A673 (cell line): Measurements from ENCODE around the gene DIP2C. TPM values are rescaled to one million over a fixed set of nuclear protein-coding genes. Genes with fewer than 3 reads are reported as not detected.
"Not testable (repeated sequence)": the region's sequence is repeated elsewhere in the genome, so short reads cannot be mapped to it uniquely, and the experiment has no call there.

Experiments used
- BruUV-seq: library from RNA; stranded (reverse); fragments of 400-500 nt; replicated peaks from 2 replicates; lab custom pipeline; 2021; lab: Mats Ljungman, UMichigan
- CTCF ChIA-PET: fragments of 300-600 bp; sonication (Branson Sonifier 250); formaldehyde crosslinking; loops from one replicate; lab custom pipeline; 2022; ENCODE audit warnings: antibody characterized with exemption; lab: Charles Lee
- POLR2A ChIA-PET: fragments of 300-600 bp; sonication (Branson Sonifier 250); formaldehyde crosslinking; loops from one replicate; lab custom pipeline; 2022; ENCODE audit warnings: antibody characterized with exemption; ENCODE audit not compliant: low non-redundant PET; lab: Charles Lee
- DNase-seq: peaks from one replicate; pipeline ENCODE4 v3.0.0-alpha.2; 2015; ENCODE audit warnings: low spot score
- H3K27ac ChIP-seq: fragments of 200-600 bp; sonication (generic); 2 replicates; pipeline ENCODE4 v1.5.1; 2016; ENCODE audit warnings: mixed run types, low read depth, mild to moderate bottlenecking, mixed read lengths, antibody characterized with exemption, low read length; ENCODE audit not compliant: poor library complexity, severe bottlenecking
- H3K27me3 ChIP-seq: fragments of 200-600 bp; sonication (generic); replicated peaks from 2 replicates; pipeline ENCODE4 v1.6.1; 2017; ENCODE audit warnings: mixed run types, low read depth, mild to moderate bottlenecking, mixed read lengths, antibody characterized with exemption, low read length; ENCODE audit not compliant: insufficient read depth, poor library complexity
- H3K36me3 ChIP-seq: fragments of 200-600 bp; sonication (generic); 2 replicates; pipeline ENCODE4 v1.6.1; 2016; ENCODE audit warnings: mixed run types, mild to moderate bottlenecking, mixed read lengths, antibody characterized with exemption, low read length; ENCODE audit not compliant: insufficient read depth, poor library complexity, severe bottlenecking
- H3K4me1 ChIP-seq: fragments of 200-600 bp; sonication (generic); 2 replicates; pipeline ENCODE4 v1.6.1; 2017; ENCODE audit warnings: mixed run types, mild to moderate bottlenecking, mixed read lengths, antibody characterized with exemption, low read length; ENCODE audit not compliant: insufficient read depth, poor library complexity, severe bottlenecking
- H3K4me3 ChIP-seq: fragments of 200-600 bp; sonication (generic); 2 replicates; pipeline ENCODE4 v1.5.1; 2016; ENCODE audit warnings: low read depth, mixed run types, mild to moderate bottlenecking, mixed read lengths, low read length; ENCODE audit not compliant: poor library complexity, severe bottlenecking
- H3K9me3 ChIP-seq: fragments of 200-600 bp; sonication (generic); 2 replicates; pipeline ENCODE4 v1.6.1; 2016; ENCODE audit warnings: mixed run types, low read depth, mild to moderate bottlenecking, mixed read lengths, antibody characterized with exemption, low read length; ENCODE audit not compliant: poor library complexity, severe bottlenecking
- CTCF ChIP-seq: fragments of 300-800, 200-600 bp; sonication (generic); conservative IDR thresholded peaks from 2 replicates; pipeline ENCODE4 v1.5.1; 2017; ENCODE audit warnings: low read depth, mild to moderate bottlenecking, antibody characterized with exemption, low read length, moderate library complexity, mixed read lengths
- EZH2 ChIP-seq: fragments of 200-600 bp; sonication (generic); IDR thresholded peaks from 2 replicates; pipeline ENCODE4 v1.6.1; 2017; ENCODE audit warnings: borderline replicate concordance, low read depth, mild to moderate bottlenecking, mixed read lengths, antibody characterized with exemption, low read length; ENCODE audit not compliant: poor library complexity, severe bottlenecking
- intact Hi-C: fragments of 100-400 bp; cut with micrococcal nuclease; formaldehyde crosslinking; loops from one replicate; pipeline ENCODE4 v1.10.0; 2022; ENCODE audit not compliant: unreplicated experiment
- total RNA-seq: library from RNA; stranded (reverse); gene quantifications from 2 replicates; pipeline ENCODE4 v1.2.3, GENCODE V29; 2021

Gene DIP2C
- total RNA-seq, 1 experiment from 2014 or later = 13.2 TPM

- BruUV-seq = no TSS peak
Measured at GRCh38 chr10:325282-325681, 364.2 kb downstream of the DIP2C start.

GRCh38 chr10:324593-324992, 364.9 kb downstream of the DIP2C start:
- intact Hi-C loops = no loop called here
- peak overlapping the region; percentile 59 for H3K27ac ChIP-seq
- no peak overlapping the region for H3K4me3 ChIP-seq
- no TSS peak for BruUV-seq
- peaks cover 36% of the 10 kb centered on the region for H3K4me1 ChIP-seq
- TF ChIP-seq EZH2 (no peak), CTCF (no peak)
- H3K9me3 ChIP-seq = no peaks in the 10 kb centered on the region
- CTCF ChIA-PET = no interaction called here
- H3K36me3 ChIP-seq = no peaks in the 10 kb centered on the region
- POLR2A ChIA-PET = no interaction called here
- DNase-seq = no peak
- H3K27me3 ChIP-seq = no peaks in the 10 kb centered on the region

More at GRCh38 chr10:325282-325681, 364.2 kb downstream of the DIP2C start:
- Histone ChIP-seq H3K36me3 (no peaks in the 10 kb centered on the region), H3K27me3 (no peaks in the 10 kb centered on the region), H3K4me1 (peaks cover 38% of the 10 kb centered on the region), H3K4me3 (no peak overlapping the region), H3K27ac (peak overlapping the region; percentile 64), H3K9me3 (no peaks in the 10 kb centered on the region)
- ChIA-PET POLR2A (interaction anchor here (0.6 kb wide), 2 partner anchors 68 to 271 kb away, joined by 4 to 9 read pairs; no protein-coding TSS in a partner anchor), CTCF (no interaction called here)
- TF ChIP-seq CTCF (no peak), EZH2 (no peak)
- DNase-seq = no peak
- intact Hi-C loops = no loop called here

GRCh38 chr10:323651-324293, 365.7 kb downstream of the DIP2C start:
- TF ChIP-seq EZH2 (no peak), CTCF (0 out of 2 replicates have a peak, but pooled peaks have one; percentile 13)
- ChIA-PET POLR2A (no interaction called here), CTCF (no interaction called here)
- Histone ChIP-seq H3K27ac (peak overlapping the region; percentile 59), H3K36me3 (no peaks in the 10 kb centered on the region), H3K9me3 (no peaks in the 10 kb centered on the region), H3K4me3 (peak overlapping the region; percentile 25), H3K4me1 (peaks cover 30% of the 10 kb centered on the region), H3K27me3 (no peaks in the 10 kb centered on the region)
- BruUV-seq = TSS peak; percentile 72
- intact Hi-C loops = no loop called here
- DNase-seq = peak; percentile 93

GRCh38 chr10:323046-323445, 366.4 kb downstream of the DIP2C start:
- POLR2A ChIA-PET, H3K4me3 ChIP-seq, DNase-seq: not testable (repeated sequence)

More at GRCh38 chr10:323046-323445, 366.4 kb downstream of the DIP2C start:
- peaks cover 27% of the 10 kb centered on the region for H3K4me1 ChIP-seq
- CTCF ChIA-PET, H3K9me3 ChIP-seq, H3K27me3 ChIP-seq, H3K27ac ChIP-seq, BruUV-seq, H3K36me3 ChIP-seq, intact Hi-C loops: not testable (repeated sequence)
